Endothelial cell (in vitro differentiated cells): ENCODE results near the gene OR2B6. TPM values are rescaled to one million over a fixed set of nuclear protein-coding genes. Genes with fewer than 3 reads are reported as not detected.
"Not testable (repeated sequence)": the region's sequence is repeated elsewhere in the genome, so short reads cannot be mapped to it uniquely, and the experiment has no call there.

Experiments used
- DNase-seq: peaks from one replicate; pipeline ENCODE4 v3.0.0; 2021; ENCODE audit warnings: low spot score
- H3K27ac Mint-ChIP-seq: one replicate; pipeline ENCODE4 v1.8.0; 2021; ENCODE audit warnings: mixed read lengths, inconsistent platforms; ENCODE audit not compliant: unreplicated experiment
- H3K27me3 Mint-ChIP-seq: one replicate; pipeline ENCODE4 v1.8.0; 2021; ENCODE audit warnings: mild to moderate bottlenecking, moderate library complexity, mixed read lengths, inconsistent platforms; ENCODE audit not compliant: unreplicated experiment
- H3K36me3 Mint-ChIP-seq: one replicate; pipeline ENCODE4 v1.8.0; 2021; ENCODE audit warnings: mild to moderate bottlenecking, low read depth, mixed read lengths, inconsistent platforms; ENCODE audit not compliant: unreplicated experiment
- H3K4me1 Mint-ChIP-seq: one replicate; pipeline ENCODE4 v1.8.0; 2021; ENCODE audit warnings: mild to moderate bottlenecking, mixed read lengths, inconsistent platforms; ENCODE audit not compliant: unreplicated experiment
- H3K4me3 Mint-ChIP-seq: one replicate; pipeline ENCODE4 v1.8.0; 2021; ENCODE audit warnings: mild to moderate bottlenecking, mixed read lengths, inconsistent platforms; ENCODE audit not compliant: unreplicated experiment
- H3K9me3 Mint-ChIP-seq: one replicate; pipeline ENCODE4 v1.8.0; 2021; ENCODE audit warnings: mixed read lengths, inconsistent platforms; ENCODE audit not compliant: unreplicated experiment
- total RNA-seq: library from RNA; stranded (reverse); fragmentation: NEBNext Ultra II Directional; extraction: Animal tissue kit (Norgen Biotek cat#: 25700); gene quantifications from one replicate; pipeline ENCODE4 v1.2.1, GENCODE V29; 2021; ENCODE audit not compliant: unreplicated experiment
- TF ChIP-seq, protein P1 (sequence below): fragments of 200-600 bp; sonication (generic); IDR thresholded peaks from one replicate; pipeline ENCODE4 v1.5.0; 2021; ENCODE audit warnings: antibody characterized with exemption; ENCODE audit not compliant: unreplicated experiment

OR2B6 gene
- total RNA-seq, 1 donor from 2014 or later: not detected

DNA sequence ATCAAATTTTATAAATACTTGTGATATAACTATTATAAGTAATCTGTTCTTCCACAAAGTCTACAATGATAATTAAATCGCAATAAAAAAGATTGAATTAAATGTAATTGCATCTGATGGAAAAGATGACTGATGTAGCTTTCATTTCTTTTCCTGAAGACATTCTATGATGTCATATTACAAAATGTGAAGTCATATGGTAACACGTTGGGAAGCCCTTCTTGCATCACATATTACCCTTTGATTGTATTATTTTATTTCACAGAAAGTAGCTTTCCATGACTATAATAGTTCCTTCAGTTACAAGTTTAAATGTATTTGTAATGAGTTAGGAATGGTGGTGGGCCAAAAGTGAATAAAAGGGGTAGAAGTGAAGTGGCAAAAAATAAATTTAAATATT, 25.8 kb upstream of the OR2B6 start:
- no peaks in the 10 kb centered on the region for H3K36me3 Mint-ChIP-seq
- no peak overlapping the region for H3K4me3 Mint-ChIP-seq
- TF ChIP-seq, protein P1, sequence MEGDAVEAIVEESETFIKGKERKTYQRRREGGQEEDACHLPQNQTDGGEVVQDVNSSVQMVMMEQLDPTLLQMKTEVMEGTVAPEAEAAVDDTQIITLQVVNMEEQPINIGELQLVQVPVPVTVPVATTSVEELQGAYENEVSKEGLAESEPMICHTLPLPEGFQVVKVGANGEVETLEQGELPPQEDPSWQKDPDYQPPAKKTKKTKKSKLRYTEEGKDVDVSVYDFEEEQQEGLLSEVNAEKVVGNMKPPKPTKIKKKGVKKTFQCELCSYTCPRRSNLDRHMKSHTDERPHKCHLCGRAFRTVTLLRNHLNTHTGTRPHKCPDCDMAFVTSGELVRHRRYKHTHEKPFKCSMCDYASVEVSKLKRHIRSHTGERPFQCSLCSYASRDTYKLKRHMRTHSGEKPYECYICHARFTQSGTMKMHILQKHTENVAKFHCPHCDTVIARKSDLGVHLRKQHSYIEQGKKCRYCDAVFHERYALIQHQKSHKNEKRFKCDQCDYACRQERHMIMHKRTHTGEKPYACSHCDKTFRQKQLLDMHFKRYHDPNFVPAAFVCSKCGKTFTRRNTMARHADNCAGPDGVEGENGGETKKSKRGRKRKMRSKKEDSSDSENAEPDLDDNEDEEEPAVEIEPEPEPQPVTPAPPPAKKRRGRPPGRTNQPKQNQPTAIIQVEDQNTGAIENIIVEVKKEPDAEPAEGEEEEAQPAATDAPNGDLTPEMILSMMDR: no peak
- no peak for DNase-seq
- H3K27me3 Mint-ChIP-seq: no peaks in the 10 kb centered on the region
- H3K27ac Mint-ChIP-seq: no peak overlapping the region
- H3K9me3 Mint-ChIP-seq: peaks cover 6% of the 10 kb centered on the region
- H3K4me1 Mint-ChIP-seq: no peaks in the 10 kb centered on the region

DNA sequence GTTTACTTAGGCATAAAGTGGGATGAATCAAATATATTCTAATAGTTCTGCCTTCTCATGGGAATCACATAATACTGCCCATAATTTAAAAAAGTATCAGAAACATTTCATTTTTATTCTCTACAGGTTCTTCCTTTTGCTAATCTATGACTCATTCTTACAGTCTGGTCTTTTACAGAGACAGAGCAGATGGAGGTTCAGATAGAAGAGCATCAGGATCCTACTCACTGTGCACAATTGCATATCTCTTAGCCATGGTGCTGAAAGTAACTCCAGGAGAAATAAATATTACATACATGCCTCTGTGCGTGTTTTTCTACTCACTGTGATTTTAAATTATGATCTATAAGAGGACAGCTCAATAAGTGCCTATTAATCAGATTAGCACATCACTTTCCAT, 16.3 kb upstream of the OR2B6 start:
- Mint-ChIP-seq H3K9me3 (no peaks in the 10 kb centered on the region), H3K27me3 (peaks cover 1% of the 10 kb centered on the region), H3K27ac (no peak overlapping the region), H3K36me3 (no peaks in the 10 kb centered on the region), H3K4me3 (no peak overlapping the region), H3K4me1 (peaks cover 16% of the 10 kb centered on the region)
- no peak for DNase-seq
- TF ChIP-seq, protein P1: no peak

DNA sequence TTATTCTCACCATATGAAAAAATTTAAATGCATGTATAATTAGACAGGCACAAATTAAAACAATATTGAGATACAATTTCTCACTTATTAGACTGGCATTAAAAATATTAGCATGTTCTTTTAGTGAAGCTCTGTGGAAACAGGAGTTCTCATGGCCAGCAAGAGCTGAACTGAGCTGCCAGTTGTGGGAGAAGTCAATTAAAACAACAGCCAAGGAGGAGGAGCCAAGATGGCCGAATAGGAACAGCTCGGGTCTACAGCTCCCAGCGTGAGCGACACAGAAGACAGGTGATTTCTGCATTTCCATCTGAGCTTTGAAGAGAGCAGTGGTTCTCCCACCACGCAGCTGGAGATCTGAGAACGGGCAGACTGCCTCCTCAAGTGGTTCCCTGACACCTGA, 14.0 kb upstream of the OR2B6 start:
- H3K27ac Mint-ChIP-seq, H3K4me3 Mint-ChIP-seq, DNase-seq: not testable (repeated sequence)

DNA sequence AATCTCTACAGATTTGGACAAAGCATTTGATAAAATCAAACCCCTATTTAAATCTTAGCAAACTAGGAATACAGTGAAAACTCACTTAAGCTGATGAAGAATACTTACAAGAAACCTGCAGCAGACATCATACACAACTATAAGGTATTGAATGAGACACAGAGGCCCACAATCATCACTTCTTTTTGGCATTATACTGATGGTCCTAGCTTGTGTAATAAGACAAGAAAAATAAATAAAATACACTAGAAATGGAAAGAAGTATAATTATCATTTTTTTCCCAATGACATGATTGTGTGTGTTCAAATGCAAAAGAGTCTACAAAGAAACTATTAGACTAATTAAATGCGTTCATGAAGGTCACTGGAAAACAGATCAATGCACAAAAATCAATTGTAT, 8.8 kb upstream of the OR2B6 start:
- no peaks in the 10 kb centered on the region for H3K9me3 Mint-ChIP-seq
- no peak for DNase-seq
- peaks cover 1% of the 10 kb centered on the region for H3K27me3 Mint-ChIP-seq
- H3K4me3 Mint-ChIP-seq: no peak overlapping the region
- TF ChIP-seq, protein P1: no peak
- H3K4me1 Mint-ChIP-seq: no peaks in the 10 kb centered on the region
- no peaks in the 10 kb centered on the region for H3K36me3 Mint-ChIP-seq
- no peak overlapping the region for H3K27ac Mint-ChIP-seq

More for the DNA sequence above, 14.0 kb upstream of the OR2B6 start:
- H3K36me3 Mint-ChIP-seq, H3K9me3 Mint-ChIP-seq, H3K27me3 Mint-ChIP-seq: not testable (repeated sequence)
- H3K4me1 Mint-ChIP-seq: peaks cover 16% of the 10 kb centered on the region

DNA sequence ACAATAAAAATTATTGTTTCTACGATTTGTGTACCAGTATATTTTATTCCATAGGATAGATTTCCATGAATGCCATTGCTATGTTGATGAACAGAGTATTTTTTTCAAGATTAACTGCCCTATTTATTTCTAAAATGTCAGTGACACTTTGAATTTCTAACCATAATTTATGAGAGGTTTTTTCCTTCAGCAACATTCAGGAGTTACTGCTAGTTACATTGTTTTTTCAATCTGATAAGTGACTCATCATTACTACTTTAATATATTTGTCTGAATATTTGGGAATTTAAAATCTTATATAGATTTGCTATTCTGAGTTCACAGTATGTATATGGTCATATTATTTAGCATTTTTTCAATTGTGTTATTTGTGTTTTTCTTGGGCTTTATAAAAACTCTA, 6.0 kb upstream of the OR2B6 start:
- H3K4me3 Mint-ChIP-seq: no peak overlapping the region
- H3K27ac Mint-ChIP-seq: no peak overlapping the region
- H3K9me3 Mint-ChIP-seq: no peaks in the 10 kb centered on the region
- no peaks in the 10 kb centered on the region for H3K27me3 Mint-ChIP-seq
- no peak for DNase-seq
- H3K4me1 Mint-ChIP-seq: no peaks in the 10 kb centered on the region
- no peaks in the 10 kb centered on the region for H3K36me3 Mint-ChIP-seq
- TF ChIP-seq, protein P1: no peak

DNA sequence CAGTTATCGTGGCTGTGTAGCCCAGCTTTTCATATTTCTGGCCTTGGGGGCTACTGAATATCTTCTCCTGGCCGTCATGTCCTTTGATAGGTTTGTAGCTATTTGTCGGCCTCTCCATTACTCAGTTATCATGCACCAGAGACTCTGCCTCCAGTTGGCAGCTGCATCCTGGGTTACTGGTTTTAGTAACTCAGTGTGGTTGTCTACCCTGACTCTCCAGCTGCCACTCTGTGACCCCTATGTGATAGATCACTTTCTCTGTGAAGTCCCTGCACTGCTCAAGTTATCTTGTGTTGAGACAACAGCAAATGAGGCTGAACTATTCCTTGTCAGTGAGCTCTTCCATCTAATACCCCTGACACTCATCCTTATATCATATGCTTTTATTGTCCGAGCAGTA, 475 bp downstream of the OR2B6 start:
- Mint-ChIP-seq H3K27ac (no peak overlapping the region), H3K36me3 (no peaks in the 10 kb centered on the region), H3K4me3 (no peak overlapping the region), H3K9me3 (no peaks in the 10 kb centered on the region), H3K4me1 (no peaks in the 10 kb centered on the region), H3K27me3 (no peaks in the 10 kb centered on the region)
- no peak for DNase-seq
- TF ChIP-seq, protein P1: no peak
